ENCODE data around the gene BDH1.

The BDH1 gene

GRCh38 chr3:197524128-197524527, 31.6 kb downstream of the BDH1 start:
- DNase-seq (ENCODE audit: low read depth), result no peak
- TF ChIP-seq CTCF (conservative IDR thresholded peaks at IDR 0.05; ENCODE audit: low read depth, low read length), result no peak
- no peak overlapping the region for H3K4me3 ChIP-seq (ENCODE audit: low read depth, low read length)

- H3K4me3 ChIP-seq (ENCODE audit: low read depth, low read length), result no peak overlapping the region
- DNase-seq (ENCODE audit: low read depth), result no peak
- no peak for TF ChIP-seq CTCF (conservative IDR thresholded peaks at IDR 0.05; ENCODE audit: low read depth, low read length)
Measured at GRCh38 chr3:197523526-197523925, 32.2 kb downstream of the BDH1 start.

DNA sequence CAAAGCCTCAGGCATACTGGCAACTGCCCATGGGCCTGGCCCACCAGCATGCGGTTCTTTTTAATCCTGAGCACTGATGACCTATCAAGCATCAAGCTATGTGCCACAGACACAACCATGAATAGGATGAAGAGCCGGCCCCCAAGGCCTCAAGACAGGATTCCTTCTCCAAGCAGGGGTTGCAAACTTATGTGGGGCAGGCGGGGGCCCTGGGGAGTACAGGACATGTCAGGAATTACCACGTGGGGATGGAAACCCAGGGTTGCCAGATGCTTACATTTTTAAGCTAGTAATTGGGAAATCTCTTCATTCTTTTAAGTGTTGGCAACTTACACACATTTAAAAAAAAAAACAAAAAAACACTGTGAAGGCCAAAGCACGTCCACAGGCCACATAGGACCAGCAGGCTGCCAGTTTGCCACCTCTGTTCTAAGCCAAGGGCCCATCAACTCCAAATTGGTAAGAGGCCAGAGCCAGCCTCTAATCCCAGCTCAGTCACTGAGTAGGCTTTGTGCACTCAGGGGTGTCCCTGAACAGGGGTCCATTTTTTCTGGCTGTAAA, 32.8 kb downstream of the BDH1 start:
- H3K4me3 ChIP-seq (ENCODE audit: low read depth, low read length), result no peak overlapping the region
- TF ChIP-seq CTCF (conservative IDR thresholded peaks at IDR 0.05; ENCODE audit: low read depth, low read length), result no peak
- peak; percentile 67 for DNase-seq (ENCODE audit: low read depth)

DNA sequence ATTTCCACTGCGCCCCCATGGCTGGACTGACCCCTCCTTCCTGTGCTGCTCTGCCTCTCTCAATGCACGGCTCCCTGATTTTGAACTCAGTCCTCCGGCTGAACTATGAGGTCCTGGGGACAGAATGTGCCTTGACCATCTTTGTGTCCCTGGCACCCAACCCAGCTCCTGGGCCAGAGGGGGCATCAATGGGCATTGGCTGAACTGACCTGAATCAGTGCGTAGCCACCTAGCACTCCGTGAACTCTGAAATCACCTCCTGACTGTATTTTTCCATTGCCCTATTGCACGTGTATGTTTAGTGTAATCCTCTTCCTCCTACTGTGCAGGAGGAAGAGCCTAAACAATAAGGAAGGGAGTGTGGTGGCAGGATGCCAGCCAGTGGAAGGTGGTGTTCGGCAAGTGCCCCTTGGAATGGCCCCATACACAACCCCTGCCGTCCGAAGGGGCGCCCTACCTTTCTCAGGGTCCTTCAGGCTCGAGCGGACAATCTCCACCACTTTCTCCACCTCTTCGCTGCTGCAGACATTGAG, 33.5 kb downstream of the BDH1 start:
- DNase-seq (ENCODE audit: low read depth), result no peak
- TF ChIP-seq CTCF (conservative IDR thresholded peaks at IDR 0.05; ENCODE audit: low read depth, low read length), result no peak
- no peak overlapping the region for H3K4me3 ChIP-seq (ENCODE audit: low read depth, low read length)

DNA sequence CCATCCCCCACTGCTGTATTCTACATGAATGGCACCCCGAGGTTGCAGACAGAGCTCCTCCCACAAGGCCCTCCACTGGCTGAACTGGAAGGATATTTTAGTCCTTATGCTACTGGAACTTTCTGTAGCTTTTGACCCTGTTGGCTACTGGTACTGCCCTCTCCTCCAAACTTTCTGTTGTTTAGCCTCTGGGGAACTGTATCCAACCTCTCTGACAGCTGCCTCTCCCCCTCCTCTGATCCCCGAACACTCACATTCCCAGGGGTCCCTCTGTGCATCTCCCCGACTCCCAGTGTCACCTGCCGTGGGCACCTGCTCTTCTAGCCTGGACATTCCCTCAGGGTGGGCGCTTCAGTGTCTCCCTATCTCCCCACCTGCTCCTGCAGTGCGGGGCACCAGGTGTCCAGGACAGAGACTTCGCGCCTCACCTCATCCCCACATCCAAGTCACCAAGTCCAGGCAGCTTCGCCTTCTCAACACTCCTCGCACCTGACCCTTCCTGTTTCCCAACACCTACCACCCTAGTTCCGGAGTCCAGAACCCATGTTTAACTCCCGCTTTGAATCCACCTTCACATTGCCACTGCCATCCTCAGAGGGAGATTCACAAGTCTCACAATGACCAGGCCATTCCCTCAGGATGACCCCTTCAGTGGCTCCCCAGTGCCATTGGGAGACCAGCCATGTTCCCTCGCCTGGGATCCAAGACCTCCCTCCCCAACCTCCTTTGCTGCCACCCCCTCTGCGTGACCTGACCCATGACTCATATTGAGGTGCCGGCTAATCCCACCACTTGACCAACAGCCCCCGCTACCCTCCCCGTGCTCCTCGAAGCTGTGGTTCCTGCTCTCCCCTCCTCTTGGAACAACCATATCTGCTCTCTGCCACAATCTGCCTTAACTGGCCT, 34.2 kb downstream of the BDH1 start:
- no peak overlapping the region for H3K4me3 ChIP-seq (ENCODE audit: low read depth, low read length)
- no peak for DNase-seq (ENCODE audit: low read depth)
- TF ChIP-seq CTCF (conservative IDR thresholded peaks at IDR 0.05; ENCODE audit: low read depth, low read length), result no peak

GRCh38 chr3:197520311-197521276, 35.2 kb downstream of the BDH1 start:
- no peak overlapping the region for H3K4me3 ChIP-seq (ENCODE audit: low read depth, low read length)
- TF ChIP-seq CTCF (conservative IDR thresholded peaks at IDR 0.05; ENCODE audit: low read depth, low read length), result no peak
- DNase-seq (ENCODE audit: low read depth), result peak; percentile 44
